HG03139 (cell line): ENCODE results near the gene TMEM150A.
"Not testable (repeated sequence)": the region's sequence is repeated elsewhere in the genome, so short reads cannot be mapped to it uniquely, and the experiment has no call there.

Experiments used
- ATAC-seq: cut with Tn5 transposase; IDR thresholded peaks from one replicate; pipeline ENCODE4 v1.9.1; 2021; ENCODE audit not compliant: unreplicated experiment

The TMEM150A gene

DNA sequence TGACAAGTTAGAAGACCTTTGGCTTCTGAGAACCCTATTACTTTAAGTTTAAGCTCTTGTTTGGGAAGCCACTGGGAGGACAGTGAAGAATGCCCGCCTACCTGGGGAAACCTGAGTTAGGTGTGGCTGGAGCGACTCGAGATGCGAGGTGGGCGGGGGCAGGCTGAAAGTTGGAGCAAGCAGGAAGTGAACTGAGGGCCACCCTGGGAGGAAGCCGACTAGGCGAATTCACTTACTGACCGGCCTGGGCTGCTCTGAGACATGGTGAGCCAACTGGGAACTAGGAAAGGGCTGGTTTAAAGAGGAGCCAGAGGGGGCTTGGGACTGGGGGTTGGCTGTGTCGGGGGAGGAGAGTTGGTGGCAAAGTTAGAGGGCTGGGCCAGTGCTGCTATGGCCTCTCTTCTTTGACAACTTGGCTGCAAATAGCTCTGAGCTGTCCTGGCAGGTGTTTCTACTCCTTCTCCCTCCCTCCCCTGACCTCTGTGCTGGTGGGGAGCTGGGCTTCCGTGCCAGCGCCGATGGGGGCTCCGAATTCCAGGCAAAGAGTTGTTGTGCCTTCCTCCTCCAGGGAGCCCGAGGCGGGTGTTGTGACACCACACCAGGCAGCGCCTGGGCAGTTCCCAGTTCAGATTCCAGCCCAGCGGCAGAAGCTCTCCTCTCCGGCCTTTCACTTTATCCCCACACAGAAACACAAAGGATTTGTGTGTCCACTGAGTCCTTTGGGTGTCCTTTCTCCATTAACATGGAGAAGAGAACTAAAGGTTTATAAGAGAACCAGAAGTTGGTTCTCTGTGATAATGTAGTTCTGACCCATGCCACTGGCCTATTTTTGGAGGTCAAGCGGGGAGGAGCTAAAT, 24.9 kb downstream of the TMEM150A start, which contains the start of gene VAMP8:
VAMP8 (plus strand) TSS at position 201 of the 857 bp plus-strand sequence; CDS start at position 262, 61 bp downstream.
- ATAC-seq = no peak

DNA sequence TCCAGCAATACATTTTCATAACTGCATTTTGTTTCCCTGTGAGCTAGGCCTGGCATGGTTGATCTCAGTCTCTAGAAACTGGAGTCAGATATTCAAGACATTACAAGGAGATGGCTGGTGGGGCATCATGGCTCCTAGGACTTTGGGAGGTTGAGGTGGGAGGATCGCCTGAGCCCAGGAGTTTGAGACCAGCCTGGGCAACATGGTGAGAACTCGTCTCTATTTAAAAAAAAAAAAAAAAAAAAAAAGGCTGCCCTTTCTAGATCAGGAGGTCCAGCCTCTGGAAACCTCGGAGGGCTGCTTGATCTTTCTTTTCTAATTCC, 25.5 kb downstream of the TMEM150A start:
- no peak for ATAC-seq

DNA sequence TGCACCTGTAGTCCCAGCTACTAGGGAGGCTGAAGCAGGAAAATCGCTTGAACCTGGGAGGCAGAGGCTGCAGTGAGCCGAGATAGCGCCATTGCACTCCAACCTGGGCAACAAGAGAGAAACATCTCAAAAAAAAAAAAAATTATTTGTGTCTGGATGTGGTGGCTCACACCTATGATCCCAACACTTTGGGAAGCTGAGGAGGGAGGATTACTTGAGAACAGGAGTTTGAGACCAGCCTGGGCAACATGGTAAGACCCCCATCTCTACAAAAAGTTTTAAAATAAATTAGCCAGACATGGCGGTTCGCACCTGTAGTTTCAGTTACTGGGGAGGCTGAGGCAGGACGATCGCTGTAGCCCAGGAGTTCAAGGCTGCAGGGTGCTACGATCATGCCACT, 26.8 kb downstream of the TMEM150A start:
- no peak for ATAC-seq

DNA sequence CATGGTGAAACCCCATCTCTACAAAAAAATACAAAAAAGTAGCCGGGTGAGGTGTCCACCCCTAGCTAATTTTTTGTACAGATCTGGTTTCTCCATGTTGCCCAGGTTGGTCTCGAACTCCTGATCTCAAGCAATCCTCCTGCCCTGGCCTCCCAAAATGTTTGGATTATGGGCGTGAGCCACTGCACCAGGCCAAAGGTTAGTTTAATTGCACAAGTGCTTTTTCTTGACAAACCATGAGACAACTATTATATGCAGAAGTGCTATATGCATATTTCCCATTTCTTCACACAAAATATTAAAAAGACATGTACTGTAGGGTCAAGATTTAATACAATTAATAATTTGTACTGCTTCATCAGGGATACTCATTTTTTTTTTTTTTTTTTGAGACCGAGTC, 36.2 kb downstream of the TMEM150A start:
- no peak for ATAC-seq

DNA sequence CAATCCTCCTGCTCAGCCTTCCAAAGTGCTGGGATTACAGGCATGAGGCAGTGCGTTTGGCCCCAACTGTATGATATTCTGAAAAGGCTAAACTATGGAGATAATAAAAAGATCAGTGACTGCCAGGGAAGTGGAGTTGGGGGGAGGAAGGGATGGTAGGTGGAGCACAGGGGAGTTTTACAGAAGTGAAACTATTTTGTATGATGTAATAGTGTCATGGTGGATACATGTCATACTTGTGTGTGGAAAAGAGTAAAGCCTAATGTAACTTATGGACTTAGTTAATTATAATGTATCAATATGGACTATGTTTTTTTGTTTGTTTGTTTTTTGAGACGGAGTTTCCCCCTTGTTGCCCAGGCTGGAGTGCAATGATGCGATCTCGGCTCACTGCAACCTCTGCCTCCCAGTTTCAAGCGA, 38.3 kb downstream of the TMEM150A start:
- ATAC-seq = no peak

DNA sequence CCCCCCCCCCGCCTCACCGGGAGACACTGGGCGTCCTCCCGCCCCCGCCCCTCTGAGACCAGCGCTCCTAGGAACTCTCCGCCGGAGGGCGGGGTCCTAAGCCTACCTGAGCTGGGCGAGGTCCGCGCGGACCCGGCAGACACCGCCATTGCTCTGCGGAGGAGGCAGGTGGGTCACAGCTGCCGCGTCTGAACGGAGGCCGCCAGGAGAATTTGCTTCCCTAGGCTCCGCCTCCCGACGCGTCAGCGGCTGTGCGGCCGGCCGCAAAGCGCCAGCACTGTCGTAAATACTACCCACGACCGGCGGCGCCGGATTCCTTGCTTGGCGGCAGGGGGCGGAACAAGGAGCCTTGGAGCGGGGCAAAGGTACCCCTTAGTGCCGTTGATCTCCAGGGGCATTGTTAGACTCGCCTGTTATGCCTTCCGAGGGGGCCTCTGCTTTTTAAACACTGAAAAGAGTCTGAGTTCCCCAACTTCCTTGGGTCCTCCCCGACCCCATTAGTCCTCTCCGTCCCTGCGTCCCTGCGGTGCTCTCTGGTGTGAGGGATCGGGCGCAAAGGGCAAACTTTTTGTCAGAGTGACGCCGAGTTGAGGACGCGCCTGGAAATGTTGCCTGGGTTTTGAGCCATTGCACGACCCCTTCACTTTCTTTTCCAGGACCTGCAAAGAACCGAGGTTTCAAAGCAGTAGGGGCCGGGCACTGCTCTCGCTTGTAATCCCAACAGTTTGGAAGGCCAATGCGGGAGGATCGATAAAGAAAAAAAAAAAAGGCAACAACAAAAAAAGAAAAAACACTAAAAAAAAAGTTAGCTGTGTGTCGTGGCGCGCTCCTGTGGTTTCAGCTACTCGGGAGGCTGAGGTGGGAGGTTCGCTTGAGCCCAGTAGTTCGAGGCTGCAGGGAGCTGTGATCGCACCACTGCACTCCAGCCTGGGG, 41.0 kb downstream of the TMEM150A start, which contains the start of gene GGCX:
GGCX (minus strand) TSS at position 214 of the 933 bp plus-strand sequence; CDS start at position 149, 65 bp downstream.
- ATAC-seq = peak; percentile 89

DNA sequence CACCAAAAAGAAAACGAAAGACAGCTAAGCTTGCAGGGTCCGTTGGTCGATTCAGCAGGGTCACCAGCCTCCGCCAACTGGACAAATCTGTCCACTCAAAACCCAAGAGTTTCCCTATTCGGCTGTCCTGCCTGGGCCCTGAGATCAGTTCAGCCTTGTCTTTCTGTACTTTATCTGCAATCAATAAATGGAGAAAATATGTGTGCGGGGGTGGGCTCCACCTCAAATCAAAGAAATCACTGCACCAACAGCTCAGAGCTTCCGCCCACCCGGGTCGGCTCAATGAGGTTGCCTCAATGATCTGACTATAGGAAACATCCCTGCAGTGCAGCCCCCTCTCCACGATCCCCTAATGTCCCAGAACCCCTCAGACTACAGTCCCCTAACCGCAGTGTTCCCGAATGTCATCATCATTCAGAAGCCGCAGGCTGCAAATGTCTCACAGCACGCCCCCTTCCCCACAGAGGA, 41.7 kb downstream of the TMEM150A start:
- no peak for ATAC-seq

DNA sequence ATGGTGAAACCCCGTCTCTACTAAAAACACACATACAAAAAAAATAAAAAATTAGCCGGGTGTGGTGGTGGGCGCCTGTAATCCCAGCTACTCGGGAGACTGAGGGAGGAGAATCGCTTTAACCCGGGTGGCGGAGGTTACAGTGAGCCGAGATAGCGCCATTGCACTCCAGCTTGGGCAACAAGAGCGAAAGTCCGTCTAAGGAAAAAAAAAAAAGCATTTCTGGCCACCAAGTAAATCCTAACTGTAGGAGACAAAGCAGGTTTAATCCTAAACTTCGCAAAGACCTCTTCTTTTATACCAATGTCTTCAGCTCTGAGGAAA, 42.1 kb downstream of the TMEM150A start:
- ATAC-seq = not testable (repeated sequence)

DNA sequence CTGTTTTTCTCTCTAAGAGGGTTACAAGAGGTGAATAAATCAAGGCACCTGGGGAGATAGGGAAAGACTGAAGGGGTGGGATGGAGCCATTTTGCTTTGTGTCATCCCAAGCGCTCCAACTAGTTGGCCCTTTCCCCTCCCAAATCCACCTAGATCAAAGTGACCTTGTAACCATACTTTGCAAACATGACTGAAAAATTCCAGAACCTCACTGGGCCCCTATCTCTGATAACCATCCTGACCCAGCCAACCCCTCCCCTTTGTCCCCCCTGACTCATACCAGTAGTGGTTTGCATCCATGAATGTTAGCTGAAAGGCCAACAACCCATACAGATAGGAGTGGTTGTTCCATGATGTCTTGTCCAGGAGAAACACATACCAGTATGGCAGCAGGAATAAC, 44.3 kb downstream of the TMEM150A start:
- ATAC-seq = no peak

DNA sequence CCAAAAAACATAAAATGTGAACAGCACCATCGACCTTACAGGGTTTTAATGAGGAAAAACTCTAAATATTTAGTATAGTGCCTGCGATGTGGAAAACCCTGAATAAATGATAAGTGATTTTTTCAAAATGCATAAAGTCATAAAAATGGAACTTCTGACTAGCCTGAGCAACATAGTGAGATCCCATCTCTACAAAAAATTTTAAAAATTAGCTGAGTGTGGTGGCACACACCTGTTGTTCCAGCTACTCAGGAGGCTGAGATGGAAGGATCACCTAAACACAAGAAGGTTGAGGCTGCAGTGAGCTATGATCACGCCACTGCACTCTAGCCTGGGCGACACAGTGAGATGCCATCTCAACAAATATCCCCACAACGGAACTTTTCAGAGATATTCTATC, 45.4 kb downstream of the TMEM150A start:
- no peak for ATAC-seq

DNA sequence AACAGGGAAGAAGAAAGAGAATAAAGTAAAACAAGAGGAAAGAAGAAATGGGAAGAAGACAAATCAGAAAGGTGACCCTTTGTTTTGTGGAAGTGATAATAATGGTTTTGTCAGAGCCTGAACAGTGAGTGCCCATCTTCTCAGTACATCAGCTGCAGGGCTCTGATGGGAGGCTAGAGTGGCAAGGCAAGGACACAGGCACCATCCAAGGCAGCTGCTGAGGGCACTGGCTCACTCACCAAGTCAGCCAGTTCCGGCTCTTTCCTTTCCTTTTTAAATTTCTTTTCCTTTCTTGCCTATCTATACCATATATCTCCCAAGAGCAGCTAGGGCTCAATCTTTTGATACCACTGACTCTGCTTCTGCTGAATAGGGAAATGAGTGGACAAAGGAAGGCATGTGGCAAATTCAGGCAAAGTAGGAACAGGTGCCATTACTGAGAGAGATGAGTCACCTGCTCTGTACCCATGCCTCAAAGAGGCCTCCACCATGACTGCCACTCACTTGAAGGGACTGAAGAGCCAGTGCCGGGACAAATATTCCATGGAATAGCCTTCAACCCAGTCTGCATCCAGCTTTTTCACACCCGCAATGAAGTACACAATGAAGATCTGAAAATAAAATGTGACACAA, 47.4 kb downstream of the TMEM150A start:
- ATAC-seq = no peak

DNA sequence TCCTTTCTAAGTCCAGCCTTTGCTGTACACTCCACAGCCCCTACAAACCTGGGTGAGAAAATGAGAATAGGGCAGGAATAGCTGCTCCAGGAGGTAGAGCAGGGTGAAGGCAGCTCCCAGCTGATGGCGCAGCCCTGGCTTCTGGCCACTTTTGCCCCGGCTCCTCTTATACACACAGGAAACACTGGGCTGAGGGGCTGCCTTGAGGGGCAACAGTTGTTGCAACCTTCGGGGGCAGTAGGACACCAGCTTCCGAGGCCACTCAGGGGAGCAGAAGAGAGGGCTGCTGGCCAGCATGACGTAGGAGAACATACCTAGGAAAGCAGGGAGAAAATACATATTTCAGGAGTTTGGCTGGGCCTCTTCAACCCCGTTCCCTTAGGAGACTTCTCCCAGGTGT, 49.3 kb downstream of the TMEM150A start:
- no peak for ATAC-seq

DNA sequence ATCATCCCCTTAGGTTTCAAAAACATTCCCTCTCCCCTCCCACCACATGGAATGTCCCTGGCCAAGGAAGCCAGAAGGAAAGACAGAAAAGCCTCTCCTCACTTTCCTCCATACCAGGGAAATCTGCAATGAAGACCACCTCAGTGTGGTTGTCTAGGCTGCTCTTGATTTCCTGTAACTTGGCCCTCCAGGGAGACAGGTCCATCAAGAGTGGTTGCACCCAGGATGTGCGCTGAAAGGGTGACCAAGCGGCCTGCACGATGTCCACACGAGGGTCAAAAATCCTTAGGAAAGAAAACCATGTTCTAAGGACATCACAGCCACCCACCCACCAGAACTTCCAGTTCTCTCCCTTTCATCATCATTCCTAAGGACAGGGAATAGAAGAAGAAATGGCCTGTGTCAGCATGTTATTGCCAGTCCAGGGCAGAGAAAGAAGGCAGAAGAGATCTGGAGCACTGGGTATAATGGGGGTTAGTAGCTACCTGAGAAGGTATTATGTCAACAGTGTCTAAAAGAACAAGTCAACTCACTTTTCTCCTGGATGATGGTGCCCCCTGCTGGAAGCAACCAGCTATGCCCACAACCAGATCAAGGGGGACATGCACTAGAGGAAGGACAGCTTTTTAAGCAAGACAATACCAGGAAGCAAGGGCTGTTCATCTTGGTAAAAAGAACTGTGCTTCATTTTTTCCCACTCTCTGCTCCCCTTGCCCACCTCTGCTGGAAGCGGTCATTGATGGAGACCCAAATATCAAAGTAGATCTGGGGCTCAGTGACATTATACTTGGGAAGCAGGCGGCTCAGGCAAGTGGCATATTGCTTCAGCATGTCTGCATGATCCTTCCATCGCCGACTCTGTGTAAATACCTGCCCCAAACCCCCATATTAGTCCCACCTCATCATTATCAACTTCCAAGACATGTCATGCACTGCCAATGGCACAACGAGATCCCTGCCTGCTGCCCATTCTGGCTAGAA, 50.5 kb downstream of the TMEM150A start:
- ATAC-seq = peak; percentile 72

DNA sequence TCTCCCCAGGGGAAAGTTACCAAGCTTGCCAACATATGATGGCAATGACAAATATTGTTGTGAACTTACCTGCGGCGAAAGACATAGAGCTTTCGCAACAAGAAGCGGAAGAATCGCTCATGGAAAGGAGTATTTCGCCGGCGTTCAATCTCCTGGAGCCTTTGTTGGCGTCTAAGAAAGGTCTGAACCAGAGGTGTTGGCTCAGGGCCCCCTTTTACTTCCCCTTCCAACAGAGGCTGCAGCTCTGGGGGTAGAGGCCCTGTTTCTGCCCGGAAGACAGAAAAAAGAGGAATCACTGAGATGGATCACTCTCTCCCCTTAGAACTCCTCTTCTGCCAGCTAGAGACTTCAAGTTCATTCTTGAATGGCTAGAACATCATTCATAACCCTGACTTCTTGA, 52.0 kb downstream of the TMEM150A start:
- ATAC-seq = no peak

DNA sequence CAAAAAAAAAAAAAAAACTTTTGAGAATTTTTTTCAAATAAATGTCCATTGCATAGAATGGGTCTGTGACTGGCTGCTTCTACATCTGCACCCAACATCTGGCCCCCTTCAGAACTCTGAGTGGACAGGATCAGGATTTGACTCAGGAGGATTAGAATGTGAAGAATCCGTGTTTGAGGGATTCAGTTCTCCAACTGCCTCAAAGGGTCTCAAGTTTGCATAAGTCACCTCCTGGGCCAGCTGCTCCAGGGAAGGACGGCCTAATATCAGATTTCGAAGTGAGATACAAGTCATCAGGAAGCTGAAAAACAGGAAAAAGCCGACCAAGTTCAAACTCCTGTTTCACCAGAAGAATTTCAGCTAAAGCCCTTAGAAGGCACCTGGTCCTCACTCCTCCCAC, 52.7 kb downstream of the TMEM150A start:
- ATAC-seq = no peak

DNA sequence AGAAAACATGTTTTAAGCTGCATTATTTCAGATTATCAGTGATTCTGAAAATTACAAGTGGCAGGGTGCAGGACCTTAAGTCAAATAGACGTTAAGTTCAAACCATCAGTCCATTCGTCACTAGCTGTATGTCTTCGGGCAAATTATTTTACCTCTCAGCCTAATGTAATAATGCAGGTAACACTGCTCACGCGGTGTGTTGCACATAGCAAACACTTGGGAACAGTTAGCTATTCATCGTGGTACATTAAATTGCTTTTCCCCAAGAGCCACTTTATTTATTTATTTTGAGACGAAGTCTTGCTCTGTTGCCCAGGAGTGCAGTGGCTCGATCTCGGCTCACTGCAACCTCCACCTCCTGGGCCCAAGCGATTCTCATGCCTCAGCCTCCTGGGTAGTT, 53.4 kb downstream of the TMEM150A start:
- ATAC-seq = no peak

DNA sequence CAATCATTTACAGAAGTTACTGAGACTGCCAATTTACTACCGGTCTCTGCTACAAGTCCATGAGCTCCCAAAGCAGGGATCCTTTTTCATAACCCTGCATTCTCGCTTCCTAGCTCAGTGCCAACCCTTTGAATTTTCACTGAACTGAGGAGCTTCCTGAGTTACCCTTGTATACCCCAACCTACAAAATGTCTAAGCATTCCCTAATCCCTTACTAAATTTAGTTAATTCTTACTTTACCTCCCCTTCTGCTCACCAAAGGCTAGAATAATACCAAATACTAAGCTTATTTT, 53.9 kb downstream of the TMEM150A start:
- ATAC-seq = no peak
